Endothelial cell of umbilical vein (primary cell): ENCODE data around the gene SIRPG. TPM values are rescaled to one million over a fixed set of nuclear protein-coding genes. Genes with fewer than 3 reads are reported as not detected.

ENCODE experiments used
- BruUV-seq: library from RNA; stranded (reverse); fragments of 400-500 nt; replicated peaks from 2 replicates; lab custom pipeline; 2021; lab: Mats Ljungman, UMichigan
- CTCF ChIA-PET: fragments of 300-600, 350-600 bp; sonication (Branson Sonifier 250); formaldehyde crosslinking; loops from one replicate; lab custom pipeline; 2021; ENCODE audit warnings: antibody characterized with exemption, inconsistent platforms; lab: Charles Lee
- POLR2A ChIA-PET: fragments of 300-600, 350-600 bp; sonication (Branson Sonifier 250); formaldehyde crosslinking; loops from one replicate; lab custom pipeline; 2021; ENCODE audit warnings: antibody characterized with exemption, inconsistent platforms; lab: Charles Lee
- DNase-seq: peaks from one replicate; pipeline ENCODE4 v3.0.0-alpha.2; 2011; ENCODE audit warnings: low read depth, low spot score
- FAIRE-seq: peaks from 2 replicates; lab custom pipeline; 2011; peaks lifted over from hg19 to GRCh38; lab: Jason Lieb, UNC
- H2AFZ ChIP-seq: 2 replicates; pipeline ENCODE4 v1.6.0; 2012; ENCODE audit warnings: low read depth, low read length, control low read depth, inconsistent platforms
- H3K27ac ChIP-seq: 2 replicates; pipeline ENCODE4 v1.5.1; 2011; ENCODE audit warnings: low read depth, mild to moderate bottlenecking, control low read depth, low read length, moderate library complexity; ENCODE audit not compliant: insufficient read depth
- H3K27me3 ChIP-seq, 2 experiments: 2 replicates each; pipeline versions ENCODE4 v1.6.0 to v1.6.1; 2011; ENCODE audit warnings: low read length in 2 of 2, mixed read lengths in 1 of 2; ENCODE audit not compliant: control insufficient read depth in 2 of 2, insufficient read depth in 2 of 2
- H3K36me3 ChIP-seq, 2 experiments: 2 replicates in 1 of 2; 3 replicates in 1 of 2; pipeline ENCODE4 v1.5.1; 2011; ENCODE audit warnings: low read length in 2 of 2, mild to moderate bottlenecking in 1 of 2, moderate library complexity in 1 of 2; ENCODE audit not compliant: control insufficient read depth in 2 of 2, insufficient read depth in 2 of 2; ENCODE audit errors: extremely low read depth in 1 of 2
- H3K4me1 ChIP-seq: 3 replicates; pipeline ENCODE4 v1.5.1; 2011; ENCODE audit warnings: mild to moderate bottlenecking, low read length; ENCODE audit not compliant: control insufficient read depth, insufficient read depth; ENCODE audit errors: extremely low read depth
- H3K4me2 ChIP-seq: 2 replicates; pipeline ENCODE4 v1.6.1; 2011; ENCODE audit warnings: low read length, control low read depth, mixed read lengths; ENCODE audit not compliant: insufficient read depth
- H3K4me3 ChIP-seq, 3 experiments: fragments of 200-600 bp in 1 of 3; sonication (generic), shearing (Covaris generic) in 1 of 3; replicated peaks in 1 of 3; 2 replicates each; pipeline ENCODE4 v1.5.1; 2011 to 2016; ENCODE audit warnings: control low read depth in 3 of 3, low read length in 3 of 3, mild to moderate bottlenecking in 2 of 3, inconsistent platforms in 1 of 3, low read depth in 1 of 3, moderate library complexity in 1 of 3; ENCODE audit not compliant: insufficient read depth in 1 of 3
- H3K79me2 ChIP-seq: 2 replicates; pipeline ENCODE4 v1.6.0; 2012; ENCODE audit warnings: low read length, inconsistent platforms; ENCODE audit not compliant: control insufficient read depth, insufficient read depth
- H3K9ac ChIP-seq: replicated peaks from 2 replicates; pipeline ENCODE3; 2011; ENCODE audit warnings: low read length, control low read depth; ENCODE audit not compliant: insufficient read depth; ENCODE audit errors: extremely low read depth
- H3K9me1 ChIP-seq: replicated peaks from 3 replicates; pipeline ENCODE4 v1.6.0; 2011; ENCODE audit warnings: mild to moderate bottlenecking, low read length; ENCODE audit not compliant: control insufficient read depth, insufficient read depth; ENCODE audit errors: extremely low read depth
- H3K9me3 ChIP-seq: replicated peaks from 2 replicates; pipeline ENCODE4 v1.5.1; 2012; ENCODE audit warnings: low read length, inconsistent platforms; ENCODE audit not compliant: control insufficient read depth, insufficient read depth
- H4K20me1 ChIP-seq: replicated peaks from 2 replicates; pipeline ENCODE3; 2011; ENCODE audit warnings: mild to moderate bottlenecking, low read length; ENCODE audit not compliant: control insufficient read depth, insufficient read depth; ENCODE audit errors: extremely low read depth
- CTCF ChIP-seq, 2 donors: IDR thresholded peaks; 1 replicate in 1 of 2; 2 replicates in 1 of 2; pipeline ENCODE4 v1.5.1; 2011; ENCODE audit warnings: low read length in 2 of 2, mild to moderate bottlenecking in 2 of 2, moderate library complexity in 2 of 2, control low read depth in 1 of 2, inconsistent platforms in 1 of 2, low read depth in 1 of 2; ENCODE audit not compliant: insufficient read depth in 1 of 2; ENCODE audit errors: extremely low read depth in 1 of 2
- EZH2 ChIP-seq: IDR thresholded peaks from 2 replicates; pipeline ENCODE4 v1.6.1; 2012; ENCODE audit warnings: borderline replicate concordance, low read depth, mild to moderate bottlenecking, moderate library complexity, low read length, inconsistent platforms; ENCODE audit not compliant: severe bottlenecking
- FOS ChIP-seq: IDR thresholded peaks from 2 replicates; pipeline ENCODE4 v1.6.1; 2011; ENCODE audit warnings: mild to moderate bottlenecking, low read length, moderate library complexity, borderline replicate concordance; ENCODE audit not compliant: insufficient read depth
- GATA2 ChIP-seq: IDR thresholded peaks from 2 replicates; pipeline ENCODE4 v1.7.0; 2011; ENCODE audit warnings: low read depth, mild to moderate bottlenecking, moderate library complexity, mixed read lengths, low read length; ENCODE audit not compliant: insufficient read length, insufficient read depth
- JUN ChIP-seq: IDR thresholded peaks from 2 replicates; pipeline ENCODE4 v1.6.1; 2011; ENCODE audit warnings: borderline replicate concordance, low read depth; ENCODE audit not compliant: insufficient read length, insufficient read depth
- MAX ChIP-seq: IDR thresholded peaks from 2 replicates; pipeline ENCODE4 v1.6.1; 2011; ENCODE audit not compliant: insufficient read depth, insufficient read length
- MYC ChIP-seq: IDR thresholded peaks from one replicate; pipeline ENCODE4 v1.6.1; 2011; ENCODE audit warnings: mild to moderate bottlenecking, low read depth, low read length
- POLR2A ChIP-seq: IDR thresholded peaks from 2 replicates; pipeline ENCODE4 v1.6.1; 2012; ENCODE audit warnings: low read depth, mild to moderate bottlenecking, control low read depth, low read length
- POLR2AphosphoS5 ChIP-seq: IDR thresholded peaks from 2 replicates; pipeline ENCODE4 v1.6.1; 2012; ENCODE audit warnings: low read depth, mild to moderate bottlenecking, control low read depth, low read length, moderate library complexity; ENCODE audit not compliant: insufficient read depth
- dilution Hi-C: fragments of 300-500 bp; cut with MboI; formaldehyde crosslinking; loops from one replicate; pipeline ENCODE4 v1.15.0; 2019; ENCODE audit warnings: low sequenced_read_pairs; ENCODE audit not compliant: extremely low pct_ligation_motif_present
- intact Hi-C: fragments of 100-400 bp; cut with micrococcal nuclease; formaldehyde crosslinking; loops from one replicate; pipeline ENCODE4 v1.10.0; 2022
- polyA plus RNA-seq, 4 experiments: library from polyadenylated mRNA; depleted of rRNA in 3 of 4; stranded (reverse) in 3 of 4; unstranded in 1 of 4; fragments of >200 nt; gene quantifications; 2 replicates each; pipeline versions ENCODE4 v1.2.1 to v1.2.3, GENCODE V29; 2011 to 2012; ENCODE audit warnings: missing spikeins in 1 of 4
- total RNA-seq: library from RNA; stranded (reverse); gene quantifications from 2 replicates; pipeline ENCODE4 v1.2.3, GENCODE V29; 2021

SIRPG gene
- total and polyA plus RNA-seq, 2 donors (not counting 3 experiments of a cell fraction or from before 2014, with no cell fraction given) = not detected

GRCh38 chr20:1654996-1655395, 2.6 kb downstream of the SIRPG start:
- FAIRE-seq = no peak

GRCh38 chr20:1652960-1653359, 4.6 kb downstream of the SIRPG start:
- Histone ChIP-seq H3K9ac (no peak overlapping the region), H3K9me1 (no peaks in the 10 kb centered on the region), H3K27me3 (peaks cover 4 to 12% of the 10 kb centered on the region in 2 experiments), H2AFZ (no peak overlapping the region), H4K20me1 (no peaks in the 10 kb centered on the region), H3K4me3 (no peak overlapping the region), H3K4me2 (no peak overlapping the region), H3K9me3 (no peaks in the 10 kb centered on the region), H3K4me1 (no peaks in the 10 kb centered on the region), H3K36me3 (no peaks in the 10 kb centered on the region), H3K27ac (no peak overlapping the region), H3K79me2 (no peaks in the 10 kb centered on the region)
- FAIRE-seq (no peak), DNase-seq (no peak)
- no peak for TF ChIP-seq MYC
- no peak for TF ChIP-seq JUN
- no peak for TF ChIP-seq POLR2A
- no peak for TF ChIP-seq POLR2AphosphoS5
- TF ChIP-seq EZH2 = no peak
- TF ChIP-seq FOS = no peak
- TF ChIP-seq CTCF (IDR thresholded peaks at IDR 0.05; ENCODE audit: extremely low read depth in 1 of 2, insufficient read depth in 1 of 2, low read depth in 1 of 2, low read length in 2 of 2) = no peak
- no peak for TF ChIP-seq GATA2
- no peak for TF ChIP-seq MAX
- POLR2A ChIA-PET = no interaction called here
- BruUV-seq = no TSS peak
- dilution Hi-C loops = no loop called here
- intact Hi-C loops = no loop called here
- CTCF ChIA-PET = no interaction called here

More at GRCh38 chr20:1654996-1655395, 2.6 kb downstream of the SIRPG start:
- intact Hi-C loops = no loop called here
- no peaks in the 10 kb centered on the region for H3K79me2 ChIP-seq
- H3K36me3 ChIP-seq = no peaks in the 10 kb centered on the region
- no peaks in the 10 kb centered on the region for H3K9me1 ChIP-seq
- DNase-seq = peak; percentile 6
- H4K20me1 ChIP-seq = no peaks in the 10 kb centered on the region
- peaks cover 15% of the 10 kb centered on the region in 2 experiments for H3K27me3 ChIP-seq
- H3K9me3 ChIP-seq = no peaks in the 10 kb centered on the region
- CTCF ChIA-PET = no interaction called here
- H3K27ac ChIP-seq = no peak overlapping the region
- H3K4me3 ChIP-seq = no peak overlapping the region
- no peak overlapping the region for H3K9ac ChIP-seq
- POLR2A ChIA-PET = no interaction called here
- H3K4me1 ChIP-seq = no peaks in the 10 kb centered on the region
- H3K4me2 ChIP-seq = no peak overlapping the region
- TF ChIP-seq GATA2 (peak; percentile 38), CTCF (IDR thresholded peaks at IDR 0.05; ENCODE audit: extremely low read depth in 1 of 2, insufficient read depth in 1 of 2, low read depth in 1 of 2, low read length in 2 of 2) (no peak)
- no TSS peak for BruUV-seq
- dilution Hi-C loops = no loop called here
- no peak overlapping the region for H2AFZ ChIP-seq
